ENCODE results near the gene USP9X.

USP9X gene

GRCh38 chrX:41064018-41064417 lies 21.2 kb upstream of the USP9X start:
- TF ChIP-seq CREB1 (IDR thresholded peaks at IDR 0.05; ENCODE audit: low read depth) (no peak), EGR1 (IDR thresholded peaks at IDR 0.05) (no peak), NFIC (IDR thresholded peaks at IDR 0.05) (no peak)

GRCh38 chrX:41066391-41066790 lies 18.9 kb upstream of the USP9X start:
- TF ChIP-seq, protein P1, sequence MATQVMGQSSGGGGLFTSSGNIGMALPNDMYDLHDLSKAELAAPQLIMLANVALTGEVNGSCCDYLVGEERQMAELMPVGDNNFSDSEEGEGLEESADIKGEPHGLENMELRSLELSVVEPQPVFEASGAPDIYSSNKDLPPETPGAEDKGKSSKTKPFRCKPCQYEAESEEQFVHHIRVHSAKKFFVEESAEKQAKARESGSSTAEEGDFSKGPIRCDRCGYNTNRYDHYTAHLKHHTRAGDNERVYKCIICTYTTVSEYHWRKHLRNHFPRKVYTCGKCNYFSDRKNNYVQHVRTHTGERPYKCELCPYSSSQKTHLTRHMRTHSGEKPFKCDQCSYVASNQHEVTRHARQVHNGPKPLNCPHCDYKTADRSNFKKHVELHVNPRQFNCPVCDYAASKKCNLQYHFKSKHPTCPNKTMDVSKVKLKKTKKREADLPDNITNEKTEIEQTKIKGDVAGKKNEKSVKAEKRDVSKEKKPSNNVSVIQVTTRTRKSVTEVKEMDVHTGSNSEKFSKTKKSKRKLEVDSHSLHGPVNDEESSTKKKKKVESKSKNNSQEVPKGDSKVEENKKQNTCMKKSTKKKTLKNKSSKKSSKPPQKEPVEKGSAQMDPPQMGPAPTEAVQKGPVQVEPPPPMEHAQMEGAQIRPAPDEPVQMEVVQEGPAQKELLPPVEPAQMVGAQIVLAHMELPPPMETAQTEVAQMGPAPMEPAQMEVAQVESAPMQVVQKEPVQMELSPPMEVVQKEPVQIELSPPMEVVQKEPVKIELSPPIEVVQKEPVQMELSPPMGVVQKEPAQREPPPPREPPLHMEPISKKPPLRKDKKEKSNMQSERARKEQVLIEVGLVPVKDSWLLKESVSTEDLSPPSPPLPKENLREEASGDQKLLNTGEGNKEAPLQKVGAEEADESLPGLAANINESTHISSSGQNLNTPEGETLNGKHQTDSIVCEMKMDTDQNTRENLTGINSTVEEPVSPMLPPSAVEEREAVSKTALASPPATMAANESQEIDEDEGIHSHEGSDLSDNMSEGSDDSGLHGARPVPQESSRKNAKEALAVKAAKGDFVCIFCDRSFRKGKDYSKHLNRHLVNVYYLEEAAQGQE (IDR thresholded peaks at IDR 0.05; ENCODE audit: low read depth): no peak
- TF ChIP-seq CEBPB (IDR thresholded peaks at IDR 0.05) (no peak), EP300 (IDR thresholded peaks at IDR 0.05; ENCODE audit: borderline replicate concordance) (no peak), FOXM1 (IDR thresholded peaks at IDR 0.05; ENCODE audit: borderline replicate concordance, low read depth) (no peak), TAF1 (IDR thresholded peaks at IDR 0.05; ENCODE audit: low read depth) (no peak), EGR1 (IDR thresholded peaks at IDR 0.05) (no peak), YY1 (IDR thresholded peaks at IDR 0.05; ENCODE audit: low read depth) (no peak), RAD21 (IDR thresholded peaks at IDR 0.05; ENCODE audit: low read depth) (no peak), TCF12 (IDR thresholded peaks at IDR 0.05; ENCODE audit: low read depth) (no peak), USF1 (IDR thresholded peaks at IDR 0.05) (no peak), TEAD4 (IDR thresholded peaks at IDR 0.05) (no peak), NFIC (IDR thresholded peaks at IDR 0.05) (no peak), MAX (IDR thresholded peaks at IDR 0.05) (no peak), CREB1 (IDR thresholded peaks at IDR 0.05; ENCODE audit: low read depth) (no peak), ZBTB7A (IDR thresholded peaks at IDR 0.05; ENCODE audit: low read depth) (no peak)

GRCh38 chrX:41066969-41067368 lies 18.3 kb upstream of the USP9X start:
- TF ChIP-seq FOXM1 (IDR thresholded peaks at IDR 0.05; ENCODE audit: borderline replicate concordance, low read depth) (no peak), TAF1 (IDR thresholded peaks at IDR 0.05; ENCODE audit: low read depth) (no peak), YY1 (IDR thresholded peaks at IDR 0.05; ENCODE audit: low read depth) (no peak), CEBPB (IDR thresholded peaks at IDR 0.05) (no peak), CREB1 (IDR thresholded peaks at IDR 0.05; ENCODE audit: low read depth) (no peak), RAD21 (IDR thresholded peaks at IDR 0.05; ENCODE audit: low read depth) (no peak), USF1 (IDR thresholded peaks at IDR 0.05) (no peak), MAX (IDR thresholded peaks at IDR 0.05) (no peak), TCF12 (IDR thresholded peaks at IDR 0.05; ENCODE audit: low read depth) (no peak), EP300 (IDR thresholded peaks at IDR 0.05; ENCODE audit: borderline replicate concordance) (no peak), EGR1 (IDR thresholded peaks at IDR 0.05) (no peak), ZBTB7A (IDR thresholded peaks at IDR 0.05; ENCODE audit: low read depth) (no peak), TEAD4 (IDR thresholded peaks at IDR 0.05) (no peak), NFIC (IDR thresholded peaks at IDR 0.05) (no peak)
- TF ChIP-seq, protein P1 (IDR thresholded peaks at IDR 0.05; ENCODE audit: low read depth): no peak

DNA sequence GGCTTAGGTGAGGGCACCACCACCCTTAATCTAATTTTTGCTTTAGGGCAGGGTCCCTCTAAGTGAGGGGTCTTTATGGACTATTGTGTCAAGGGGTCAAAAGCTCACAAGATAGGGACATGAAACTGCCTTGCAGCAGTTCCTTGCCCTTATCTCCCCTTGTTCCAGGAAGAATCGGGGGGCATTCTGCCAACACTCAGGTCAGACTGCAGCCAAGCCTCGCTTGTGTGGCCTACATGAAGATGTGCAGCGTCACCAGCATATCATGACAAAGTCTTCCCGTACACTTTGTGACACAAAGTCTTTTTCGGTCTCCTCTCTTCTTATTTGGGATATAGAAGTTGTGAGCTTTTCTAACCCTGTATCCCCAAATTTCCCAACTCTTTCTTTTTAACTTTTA lies 17.5 kb upstream of the USP9X start:
- TF ChIP-seq EP300 (IDR thresholded peaks at IDR 0.05; ENCODE audit: borderline replicate concordance): no peak
- TF ChIP-seq RAD21 (IDR thresholded peaks at IDR 0.05; ENCODE audit: low read depth): no peak
- TF ChIP-seq FOXM1 (IDR thresholded peaks at IDR 0.05; ENCODE audit: borderline replicate concordance, low read depth): no peak
- TF ChIP-seq TCF12 (IDR thresholded peaks at IDR 0.05; ENCODE audit: low read depth): no peak
- TF ChIP-seq USF1 (IDR thresholded peaks at IDR 0.05): no peak
- no peak for TF ChIP-seq NFIC (IDR thresholded peaks at IDR 0.05)
- no peak for TF ChIP-seq CEBPB (IDR thresholded peaks at IDR 0.05)
- TF ChIP-seq TEAD4 (IDR thresholded peaks at IDR 0.05): no peak
- TF ChIP-seq MAX (IDR thresholded peaks at IDR 0.05): no peak

- TF ChIP-seq TCF12 (IDR thresholded peaks at IDR 0.05; ENCODE audit: low read depth) (no peak), EGR1 (IDR thresholded peaks at IDR 0.05) (no peak), RAD21 (IDR thresholded peaks at IDR 0.05; ENCODE audit: low read depth) (no peak)
Observed at GRCh38 chrX:41076742-41077141, 8.5 kb upstream of the USP9X start.

DNA sequence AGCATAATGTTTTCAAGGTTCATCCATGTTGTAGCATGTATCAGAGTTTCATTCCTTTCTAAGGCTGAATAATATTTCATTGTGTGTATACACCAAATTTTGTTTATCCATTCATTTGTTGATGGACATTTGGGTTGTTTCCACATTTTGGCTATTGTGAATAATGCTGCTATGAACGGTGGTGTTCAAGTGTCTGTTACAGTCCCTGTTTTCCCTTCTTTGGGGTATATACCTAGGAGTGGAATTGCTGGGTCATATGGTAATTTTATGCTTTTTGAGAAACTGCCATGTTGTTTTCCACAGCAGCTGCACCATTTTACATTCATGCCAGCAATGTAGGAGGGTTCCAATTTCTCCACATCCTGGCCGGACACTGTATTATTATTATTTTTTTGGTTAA lies 3.4 kb upstream of the USP9X start:
- TF ChIP-seq CREB1 (IDR thresholded peaks at IDR 0.05; ENCODE audit: low read depth) (no peak), EP300 (IDR thresholded peaks at IDR 0.05; ENCODE audit: borderline replicate concordance) (no peak), TEAD4 (IDR thresholded peaks at IDR 0.05) (no peak), YY1 (IDR thresholded peaks at IDR 0.05; ENCODE audit: low read depth) (no peak), USF1 (IDR thresholded peaks at IDR 0.05) (no peak), EGR1 (IDR thresholded peaks at IDR 0.05) (no peak), CEBPB (IDR thresholded peaks at IDR 0.05) (no peak), ZBTB7A (IDR thresholded peaks at IDR 0.05; ENCODE audit: low read depth) (no peak), TCF12 (IDR thresholded peaks at IDR 0.05; ENCODE audit: low read depth) (no peak), MAX (IDR thresholded peaks at IDR 0.05) (no peak), RAD21 (IDR thresholded peaks at IDR 0.05; ENCODE audit: low read depth) (no peak), FOXM1 (IDR thresholded peaks at IDR 0.05; ENCODE audit: borderline replicate concordance, low read depth) (no peak), NFIC (IDR thresholded peaks at IDR 0.05) (no peak), TAF1 (IDR thresholded peaks at IDR 0.05; ENCODE audit: low read depth) (no peak)
- TF ChIP-seq, protein P1 (IDR thresholded peaks at IDR 0.05; ENCODE audit: low read depth): no peak

Data from Ishikawa (cell line).